GOT3 (cell line): Measurements from ENCODE around the gene ZNF287.
"Not testable (repeated sequence)": the region's sequence is repeated elsewhere in the genome, so short reads cannot be mapped to it uniquely, and the experiment has no call there.

Source experiments
- DNase-seq: peaks from one replicate; lab custom pipeline; 2025; ENCODE audit warnings: mixed read lengths; lab: John Stamatoyannopoulos, UW

The ZNF287 gene

DNA sequence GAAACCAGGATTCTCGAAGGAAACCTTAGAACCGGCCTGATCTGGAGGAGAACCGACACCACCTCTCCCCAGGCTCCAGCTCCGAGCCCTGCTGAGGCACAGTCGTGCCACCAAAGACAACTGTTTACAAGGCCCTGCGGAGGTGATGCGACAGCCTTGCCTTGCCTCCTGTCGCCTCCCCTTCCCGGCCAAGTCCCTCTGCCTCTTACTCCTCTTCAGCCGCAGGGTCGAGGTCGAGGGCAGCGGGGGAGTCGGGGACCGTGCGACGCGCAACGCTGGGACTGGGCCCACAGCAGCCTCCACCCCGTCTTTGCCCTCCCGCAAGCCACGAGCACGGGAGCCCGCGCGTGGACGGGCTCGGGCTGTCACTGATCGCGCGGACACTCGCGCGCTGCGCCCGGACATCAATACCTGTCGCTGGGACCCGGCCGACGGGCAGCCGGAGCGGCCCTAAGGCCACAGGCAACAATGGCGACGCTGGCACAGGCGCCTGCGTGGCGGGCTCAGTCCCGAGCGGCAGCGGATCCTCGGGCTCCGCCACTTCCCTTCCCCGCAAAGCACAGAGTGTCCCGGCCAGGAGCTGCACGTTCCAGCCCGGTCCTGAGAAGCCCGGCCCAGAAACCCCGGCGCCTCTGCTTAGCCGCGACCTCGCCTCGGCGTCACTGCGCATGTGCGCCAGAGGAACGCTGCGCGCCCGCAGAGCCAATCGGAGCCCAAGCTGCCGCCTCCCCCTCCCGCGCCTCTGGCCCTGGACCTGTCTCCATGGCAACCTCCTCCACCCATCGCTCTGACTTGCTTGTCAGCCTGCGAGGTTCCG lies at the start of gene ZNF287:
TSS of gene ZNF287 (minus strand) at position 664 of the 817 bp plus-strand sequence. CDS start 1,473 bp downstream, outside the sequence.
- peak; percentile 62 for DNase-seq

DNA sequence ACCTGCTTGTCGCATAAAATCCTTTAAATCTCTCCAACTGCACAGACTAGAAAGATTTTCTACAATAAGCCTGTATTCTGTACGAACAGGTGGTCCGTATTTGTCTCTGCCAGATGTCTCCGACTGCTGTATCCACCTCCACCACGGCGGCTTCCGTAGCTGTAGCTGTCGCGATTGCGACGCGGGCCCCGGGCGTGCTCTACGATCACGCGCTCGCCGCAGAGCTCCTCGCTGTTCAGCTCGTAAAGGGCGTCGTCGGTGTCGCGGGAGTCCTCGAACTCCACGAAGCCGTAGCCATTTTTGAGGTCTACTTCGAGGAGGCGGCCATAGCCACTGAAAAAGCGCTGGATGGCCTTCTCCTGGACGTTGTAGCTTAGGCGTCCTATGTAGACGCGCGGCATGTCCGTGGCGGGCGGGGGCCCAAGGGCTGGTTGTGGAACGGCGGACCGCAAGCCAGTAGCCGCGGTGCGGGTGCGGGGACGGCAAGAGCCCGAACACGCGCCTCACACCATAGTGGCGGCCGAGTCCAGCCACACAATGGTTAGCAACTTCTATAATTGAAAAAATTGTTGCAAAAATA lies 48.6 kb upstream of the ZNF287 start:
- no peak for DNase-seq

DNA sequence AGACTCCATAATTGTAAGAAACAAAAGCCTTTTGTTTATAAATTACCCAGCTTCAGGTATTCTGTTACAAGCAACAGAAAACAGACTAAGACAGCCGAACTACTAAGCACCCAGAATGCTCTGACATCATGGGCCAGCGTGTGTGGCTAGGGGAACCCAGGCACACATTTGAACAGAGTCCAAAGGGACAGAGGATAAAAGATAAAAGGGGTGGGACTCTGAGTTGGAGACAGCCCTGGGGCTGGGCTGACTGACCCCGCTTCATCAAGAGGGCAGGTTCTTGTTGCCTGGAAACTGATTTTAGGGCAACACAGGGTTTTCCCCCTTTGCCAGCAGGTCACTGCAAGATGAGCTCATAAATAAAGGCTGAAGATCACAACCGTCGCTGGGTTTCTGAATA lies 30.5 kb upstream of the ZNF287 start:
- no peak for DNase-seq

DNA sequence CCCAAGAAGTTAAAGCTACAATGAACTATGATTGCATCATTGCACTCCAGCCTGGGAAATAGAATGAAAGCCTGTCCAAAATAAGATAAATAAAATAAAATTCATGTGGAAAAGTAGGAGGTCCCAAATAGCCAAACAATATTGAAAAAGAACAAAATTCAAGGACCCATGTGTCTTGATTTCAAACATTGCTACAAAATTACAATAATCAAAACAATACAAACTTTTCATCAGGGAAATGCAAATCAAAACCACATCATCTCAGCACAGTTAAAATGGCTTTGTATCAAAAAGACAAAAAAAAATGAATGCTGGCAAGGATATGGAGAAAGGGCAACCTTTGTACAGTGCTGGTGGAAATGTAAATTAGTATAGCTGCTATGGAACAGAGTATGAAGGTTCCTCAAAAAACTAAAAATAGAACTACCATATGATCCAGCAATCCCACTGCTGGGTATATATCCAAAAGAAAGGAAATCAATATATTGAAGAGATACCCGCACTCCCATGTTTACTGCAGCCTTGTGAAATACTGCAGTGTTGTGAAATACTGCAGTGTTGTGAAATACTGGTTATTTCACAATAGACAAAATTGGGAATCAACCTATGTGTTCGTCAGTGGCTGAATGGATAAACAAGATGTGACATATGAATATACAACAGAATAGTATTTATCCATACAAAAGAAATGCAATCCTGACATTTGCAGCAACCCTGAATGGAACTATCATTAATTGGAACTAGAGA lies 24.5 kb upstream of the ZNF287 start:
- DNase-seq = no peak

DNA sequence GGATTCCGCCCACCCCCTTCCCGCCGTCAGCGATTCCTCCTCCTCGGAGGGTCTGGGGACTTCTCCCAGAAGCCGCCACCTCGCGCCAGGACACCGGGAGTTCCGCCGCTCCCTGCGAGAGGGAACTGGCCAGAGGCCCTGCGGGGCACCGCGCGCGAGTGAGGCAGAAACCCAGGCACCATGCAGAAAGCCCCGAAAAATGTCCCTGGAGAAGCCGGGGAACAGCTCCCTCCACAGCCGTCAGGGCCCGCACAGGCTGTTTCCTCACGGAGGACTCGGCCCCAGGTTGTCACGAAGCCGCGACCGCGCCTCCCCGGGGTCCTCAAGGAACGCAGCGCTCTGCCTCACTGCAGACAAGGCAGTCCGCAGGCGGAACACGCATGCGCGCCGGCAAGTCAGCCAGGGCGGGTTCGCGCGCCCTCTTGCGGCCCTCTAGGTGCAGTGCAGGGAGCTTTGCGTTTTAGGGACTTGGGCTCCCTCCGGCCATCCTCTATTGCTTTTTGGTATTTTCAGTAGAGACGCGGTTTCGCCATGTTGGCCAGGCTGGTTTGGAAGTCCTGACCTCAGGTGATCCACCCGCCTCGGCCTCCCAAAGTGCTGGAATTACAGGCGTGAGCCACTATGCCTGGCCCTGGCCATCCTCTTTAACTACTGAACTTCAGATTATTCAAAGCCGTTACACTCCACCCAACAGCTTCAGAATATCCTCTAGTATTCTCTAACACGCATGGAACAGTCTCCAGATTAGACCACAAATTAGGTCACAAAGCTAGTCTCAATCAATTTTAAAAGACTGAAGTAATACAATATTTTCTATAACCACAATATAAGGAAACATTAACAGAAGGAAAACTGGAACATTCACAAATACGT lies 20.3 kb upstream of the ZNF287 start:
- peak; percentile 70 for DNase-seq

DNA sequence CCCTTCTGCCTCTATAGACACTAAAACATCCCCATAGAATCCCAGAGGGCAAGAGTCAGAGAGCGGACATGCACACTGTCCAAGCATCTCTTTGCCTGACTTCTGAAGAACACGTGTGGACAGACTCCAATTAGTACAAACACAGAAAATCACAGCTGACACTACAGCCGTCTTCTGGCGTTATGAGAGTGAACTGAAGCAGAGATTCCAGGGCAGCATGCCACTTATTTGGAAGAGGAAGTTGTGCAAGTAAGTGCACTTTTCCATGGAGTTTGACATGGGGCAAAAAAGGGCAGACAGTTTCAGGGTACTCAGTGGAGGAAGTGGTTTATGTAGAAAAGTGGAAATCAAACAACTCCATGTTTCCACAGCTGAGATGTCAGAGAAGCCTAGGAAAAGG lies 16.8 kb upstream of the ZNF287 start:
- no peak for DNase-seq

DNA sequence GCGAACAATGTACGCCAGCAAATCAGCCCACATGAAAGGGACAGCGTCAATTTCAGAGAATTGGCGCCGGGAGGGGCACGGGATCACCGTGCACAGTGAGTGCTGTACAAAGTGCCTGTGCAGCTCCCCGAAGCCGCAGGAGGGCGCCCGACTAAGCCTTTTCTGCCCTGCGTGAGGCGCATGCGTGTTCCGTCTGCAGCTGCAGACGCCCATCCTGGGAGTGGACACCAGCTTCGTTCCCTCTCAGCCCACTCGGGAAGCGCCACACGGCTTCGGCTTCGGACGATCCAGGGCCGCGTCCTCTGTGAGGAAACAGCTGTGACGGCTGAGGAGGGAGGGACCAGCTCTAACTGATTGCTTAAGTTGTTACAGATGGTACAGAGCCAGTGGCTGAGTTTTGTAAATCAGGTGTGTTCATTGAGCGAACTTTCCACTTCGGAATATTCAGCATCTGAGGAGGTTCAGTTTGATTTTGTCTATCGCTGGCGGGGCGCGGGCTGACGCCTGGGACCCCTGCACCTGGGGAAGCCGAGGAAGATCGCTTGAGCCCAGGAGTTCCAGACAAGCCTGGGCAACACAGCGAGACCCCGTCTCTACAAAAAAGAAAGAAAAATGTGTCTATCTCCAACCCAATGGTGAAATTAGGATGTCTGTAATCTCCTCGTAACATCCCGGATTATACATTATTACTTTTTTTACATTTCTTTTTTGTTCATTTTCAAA lies 15.4 kb upstream of the ZNF287 start:
- peak; percentile 65 for DNase-seq

DNA sequence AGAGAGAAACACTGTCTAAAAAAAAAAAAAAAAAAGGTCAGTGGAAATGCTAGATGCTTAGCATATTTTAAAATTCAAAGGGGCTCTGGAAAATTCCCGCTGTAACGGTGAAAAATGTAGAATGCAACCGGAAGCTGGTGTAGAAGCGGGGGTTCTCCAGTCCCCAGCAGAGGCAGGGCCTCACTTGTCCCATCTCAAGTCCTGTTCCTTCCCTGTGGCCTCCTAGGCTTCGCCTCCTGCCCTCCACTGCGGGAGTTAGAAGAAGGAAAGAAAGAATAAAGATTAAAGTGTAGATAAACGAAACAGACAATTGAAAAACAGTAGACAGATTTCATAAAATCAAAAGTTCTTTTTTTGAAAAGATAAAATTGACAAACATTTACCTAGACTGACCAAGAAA lies 14.8 kb upstream of the ZNF287 start:
- DNase-seq = no peak

DNA sequence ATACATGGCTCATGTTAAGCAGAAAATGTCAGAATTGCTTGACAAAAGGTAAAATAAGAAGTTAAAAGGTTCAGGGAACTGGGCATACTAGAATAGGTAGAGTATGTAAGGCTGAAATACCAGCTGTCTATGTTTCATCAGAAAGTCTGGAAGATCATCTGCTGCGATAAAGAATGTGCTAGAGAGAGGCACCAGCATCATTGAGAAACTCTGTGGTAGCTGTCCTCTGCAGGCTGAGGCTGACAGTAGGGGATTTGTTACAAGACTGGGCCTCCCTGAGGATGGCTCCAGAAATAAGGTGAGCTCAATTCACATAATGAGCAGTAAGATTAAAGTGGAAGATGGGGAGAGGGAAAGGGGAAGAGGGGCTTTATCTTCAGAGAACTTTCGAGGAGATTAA lies 4.5 kb upstream of the ZNF287 start:
- no peak for DNase-seq

DNA sequence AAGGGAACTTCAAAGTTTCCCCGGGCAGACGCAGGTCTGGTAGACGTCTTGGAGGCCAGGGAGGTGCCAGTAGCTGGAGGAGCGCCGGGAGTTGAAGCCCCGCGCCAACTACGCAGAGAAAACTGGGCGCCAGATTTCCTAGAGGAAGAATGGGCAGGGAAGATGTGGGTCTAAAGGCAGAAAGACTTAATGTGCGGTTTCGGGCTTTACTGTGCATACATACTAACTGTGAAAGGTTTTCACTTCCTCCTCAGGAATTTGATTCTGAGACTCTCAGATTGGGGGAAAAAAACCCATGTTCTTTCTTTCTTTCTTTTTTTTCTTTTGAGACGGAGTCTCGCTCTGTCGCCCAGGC lies 331 bp upstream of the ZNF287 start:
- DNase-seq = no peak

DNA sequence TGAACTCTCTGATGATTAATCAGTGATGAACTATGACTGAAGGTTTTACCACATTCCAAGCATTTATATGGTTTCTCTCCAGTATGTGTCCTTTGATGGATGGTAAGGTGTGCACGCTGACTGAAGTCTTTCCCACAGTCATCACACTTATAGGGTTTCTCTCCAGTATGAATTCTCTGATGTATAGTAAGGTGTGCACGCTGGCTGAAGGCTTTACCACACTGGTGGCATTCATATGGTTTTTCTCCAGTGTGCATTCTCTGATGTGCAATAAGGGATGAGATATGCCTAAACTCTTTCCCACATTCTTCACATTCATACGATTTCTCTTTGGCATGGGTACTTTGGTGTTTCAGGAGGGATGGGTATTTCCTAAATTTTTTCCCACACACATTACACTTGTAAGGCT lies 16.4 kb downstream of the ZNF287 start:
- DNase-seq = no peak

DNA sequence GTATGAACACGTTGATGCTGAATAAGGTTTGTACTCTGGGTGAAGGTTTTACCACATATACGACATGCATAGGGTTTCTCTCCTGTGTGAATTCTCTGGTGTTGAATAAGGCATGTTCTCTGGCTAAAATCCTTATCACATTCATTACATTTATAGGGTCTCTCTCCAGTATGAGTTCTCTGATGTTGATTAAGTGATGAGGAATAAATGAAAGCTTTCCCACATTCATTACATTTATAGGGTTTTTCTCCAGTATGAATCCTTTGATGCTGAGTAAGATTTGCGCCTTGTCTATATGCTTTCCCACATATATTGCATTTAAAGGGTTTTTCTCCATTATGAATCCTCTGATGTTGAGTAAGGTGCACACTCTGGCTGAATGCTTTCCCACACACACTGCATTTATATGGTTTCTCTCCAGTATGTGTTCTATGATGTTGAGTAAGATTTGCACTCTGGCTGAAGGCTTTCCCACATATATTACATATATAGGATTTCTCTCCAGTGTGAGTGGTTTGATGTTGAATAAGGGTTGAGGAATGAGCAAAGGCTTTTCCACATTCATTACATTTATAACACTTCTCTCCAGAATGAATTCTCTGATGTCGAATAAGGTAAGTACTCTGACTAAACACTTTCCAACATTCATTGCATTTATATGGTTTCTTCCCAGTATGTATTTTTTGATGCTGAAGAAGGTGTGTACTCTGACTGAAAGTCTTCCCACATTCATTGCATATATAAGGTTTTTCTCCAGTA lies 16.9 kb downstream of the ZNF287 start:
- no peak for DNase-seq

DNA sequence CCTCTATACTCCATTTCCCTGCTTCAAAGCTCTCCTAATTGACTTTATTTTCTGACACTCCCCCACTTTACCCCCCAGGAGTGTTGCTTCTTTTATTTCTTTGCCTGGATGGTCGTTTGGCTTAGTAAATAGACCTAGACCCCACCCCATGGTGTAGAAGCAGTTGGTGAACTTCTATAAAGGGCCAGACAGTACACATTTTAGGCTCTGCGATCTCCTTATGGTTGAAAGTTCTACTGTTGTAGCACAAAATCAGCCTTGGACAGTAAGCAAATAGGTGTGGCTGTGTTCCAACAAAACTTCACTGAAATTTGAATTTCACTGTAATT lies 31.9 kb downstream of the ZNF287 start:
- DNase-seq = no peak

DNA sequence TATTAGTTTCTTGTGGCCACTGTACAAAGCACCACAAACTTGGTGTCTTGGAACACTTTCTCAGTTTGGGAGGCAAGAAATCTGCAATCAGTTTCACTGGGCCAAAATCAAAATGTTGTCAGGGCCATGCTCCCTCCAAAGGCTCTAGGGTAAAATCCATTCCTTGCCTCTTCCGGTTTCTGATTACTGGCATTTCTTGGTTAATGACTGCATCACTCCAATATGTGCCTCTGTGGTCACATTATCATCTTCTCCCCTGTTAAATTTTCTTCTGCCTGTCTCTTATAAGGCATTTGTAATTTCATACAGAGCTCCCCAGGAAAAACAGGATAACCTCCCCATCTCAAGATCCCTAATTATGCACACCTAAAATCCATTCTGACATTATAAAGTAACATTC lies 34.8 kb downstream of the ZNF287 start:
- no peak for DNase-seq

DNA sequence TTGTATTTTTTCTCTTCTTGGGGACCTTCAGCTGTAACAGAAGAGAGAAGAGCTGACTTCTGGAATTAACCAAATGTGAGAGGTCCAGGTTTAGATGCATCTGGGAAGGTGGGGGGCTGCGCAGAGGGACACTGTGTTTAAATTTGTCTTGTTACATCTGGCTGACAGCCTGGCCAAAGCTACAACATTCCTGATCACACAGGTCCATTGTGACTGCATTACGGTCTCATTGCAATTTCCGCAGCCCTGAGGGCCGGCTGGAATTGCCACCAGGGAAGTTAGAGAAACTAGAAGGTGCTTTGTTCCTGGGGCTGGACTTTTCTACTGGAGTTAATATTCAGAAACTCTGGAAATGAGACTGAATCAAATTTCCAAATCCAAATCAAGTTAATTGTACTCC lies 39.1 kb downstream of the ZNF287 start:
- DNase-seq = no peak

DNA sequence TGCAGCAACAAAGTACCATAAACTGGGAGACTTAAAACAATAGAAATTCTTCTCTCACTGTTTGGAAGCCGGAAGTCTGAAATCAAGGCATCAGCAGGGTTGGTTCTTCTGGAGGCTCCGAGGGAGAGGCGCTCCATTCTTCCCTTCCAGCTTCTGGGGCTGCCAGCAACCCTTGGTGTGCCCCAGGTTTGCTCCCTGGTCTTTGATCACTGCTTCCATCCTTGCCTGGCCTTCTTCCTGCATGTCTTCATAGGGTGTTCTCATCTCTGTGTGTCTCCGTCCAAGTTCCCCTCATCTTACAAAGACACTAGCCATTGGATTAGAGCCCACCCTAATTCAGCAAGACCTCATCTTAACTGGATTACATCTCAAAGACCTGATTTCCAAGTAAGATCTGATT lies 41.7 kb downstream of the ZNF287 start:
- DNase-seq = no peak

DNA sequence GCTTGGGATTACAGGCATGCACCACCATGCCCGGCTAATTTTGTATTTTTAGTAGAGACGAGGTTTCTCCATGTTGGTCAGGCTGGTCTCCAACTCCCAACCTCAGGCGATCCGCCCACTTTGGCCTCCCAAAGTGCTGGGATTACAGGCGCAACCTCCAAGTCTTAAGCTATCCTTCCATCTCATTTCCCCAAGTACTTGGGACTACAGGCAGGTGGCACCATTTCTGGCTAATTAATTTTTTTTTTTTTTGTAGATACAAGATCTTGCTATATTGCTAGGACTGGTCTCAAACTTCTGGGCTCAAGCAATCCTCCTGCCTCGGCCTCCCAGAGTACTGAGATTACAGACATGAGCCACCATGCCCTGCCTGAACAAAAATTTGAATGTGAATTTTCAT lies 43.4 kb downstream of the ZNF287 start:
- not testable (repeated sequence) for DNase-seq

DNA sequence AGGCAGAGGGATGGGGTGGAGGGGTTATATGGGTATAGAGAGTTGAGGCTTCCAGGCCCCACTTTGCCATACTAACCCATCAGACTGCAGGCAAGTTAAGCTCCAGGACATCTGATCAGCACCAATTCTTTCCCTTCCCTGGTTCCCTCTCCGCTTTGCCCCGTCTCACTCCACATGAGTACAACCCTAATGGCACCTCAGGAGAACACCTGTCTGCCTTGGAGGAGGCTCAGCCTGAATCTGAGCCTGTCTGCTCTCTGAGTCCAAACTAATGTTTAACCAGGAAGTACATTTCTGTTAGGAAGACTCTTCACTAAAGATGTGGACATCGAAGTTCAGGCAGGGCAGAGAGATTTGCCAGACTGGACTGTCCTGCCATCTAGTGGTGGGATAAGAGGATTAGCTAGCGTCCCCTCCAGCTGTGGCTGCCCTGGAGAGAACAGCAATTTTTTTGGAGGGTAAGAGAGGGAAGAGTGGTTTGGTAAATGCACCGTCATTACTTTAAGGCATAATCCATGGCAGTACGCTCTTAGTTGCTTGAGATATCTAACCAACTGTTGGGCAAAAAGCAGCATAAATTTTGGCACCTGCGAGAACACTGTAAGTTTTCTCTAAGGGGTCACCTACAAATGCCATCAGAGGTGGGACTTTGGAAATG lies 47.8 kb downstream of the ZNF287 start:
- peak; percentile 7 for DNase-seq

DNA sequence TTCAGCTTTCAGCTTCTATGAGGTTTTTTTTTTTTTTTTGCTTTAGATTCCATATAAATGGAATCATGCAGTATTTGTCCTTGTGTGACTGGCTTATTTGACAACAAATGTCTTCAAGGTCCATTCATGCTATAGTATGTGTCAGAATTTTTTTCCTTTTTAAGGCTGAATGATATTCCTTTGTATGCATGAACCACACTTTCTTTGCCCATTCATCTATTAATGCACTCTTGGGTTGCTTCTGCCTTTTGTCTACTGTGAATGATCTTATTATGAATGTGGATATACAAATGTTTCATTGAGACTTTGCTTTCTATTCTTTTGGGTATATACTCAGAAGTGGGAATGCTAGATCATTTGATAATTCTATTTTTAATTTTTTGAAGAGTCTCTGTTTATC lies 50.0 kb downstream of the ZNF287 start:
- DNase-seq = no peak

DNA sequence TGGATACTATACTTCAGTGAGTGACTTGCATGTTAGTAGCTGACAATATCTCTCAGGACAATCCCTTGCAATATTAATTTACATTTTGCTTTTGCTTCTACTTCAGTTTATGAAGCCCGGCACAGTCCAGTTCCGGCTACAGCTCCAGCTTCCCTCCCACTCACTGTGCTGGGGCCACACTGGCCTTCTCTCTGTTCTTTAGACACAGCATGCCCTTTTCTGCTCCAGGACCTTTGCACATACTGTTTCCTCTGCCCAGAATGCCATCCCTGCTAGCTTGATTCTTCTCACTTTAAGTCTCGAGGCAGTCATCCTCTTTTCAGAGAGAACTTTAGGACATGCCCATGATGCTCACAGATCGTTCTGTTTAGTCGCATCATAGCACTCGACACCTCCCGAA lies 51.5 kb downstream of the ZNF287 start:
- no peak for DNase-seq
